ENCODE data around the gene DNAAF8. TPM values are rescaled to one million over a fixed set of nuclear protein-coding genes. Genes with fewer than 3 reads are reported as not detected.

The DNAAF8 gene
- polyA plus RNA-seq, 1 of the 3 experiments (the other 2 are of a cell fraction) = 3.1 TPM

DNA sequence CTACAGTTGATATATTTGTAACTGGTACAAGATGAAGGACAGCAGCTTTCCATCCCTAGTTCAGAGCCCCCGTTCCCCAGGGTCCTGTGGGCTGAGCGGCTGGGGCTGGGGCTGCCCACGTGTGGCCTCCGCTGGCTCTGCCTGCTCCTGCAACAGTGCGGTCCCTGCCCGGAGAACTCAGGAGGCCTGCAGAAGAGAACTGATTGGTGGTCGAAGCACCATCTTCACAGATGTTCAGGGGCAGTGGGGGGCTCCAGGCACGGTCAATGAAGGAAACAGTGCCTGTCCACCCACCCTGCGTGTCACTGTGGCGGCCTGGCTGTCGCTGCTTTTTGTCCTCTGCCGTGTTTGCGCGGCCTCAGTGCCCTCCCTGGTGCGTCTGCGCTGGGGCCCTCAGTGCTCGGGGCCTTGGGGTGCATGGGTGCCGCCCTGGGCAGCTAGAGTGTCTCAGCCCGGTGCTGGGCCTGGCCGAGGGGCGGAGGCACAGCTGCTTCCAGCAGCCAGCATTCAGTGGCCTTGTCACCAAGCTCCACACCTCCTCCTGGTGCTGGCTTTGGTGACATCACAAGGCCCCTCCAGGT, 45.2 kb upstream of the DNAAF8 start:
- peaks cover 0 to 31% of the 10 kb centered on the region in 2 experiments for H3K36me3 ChIP-seq (replicated peaks in 1 of 2; ENCODE audit: control insufficient read depth in 1 of 2, insufficient read depth in 2 of 2, low read length in 1 of 2)
- CTCF ChIA-PET = no interaction called here
- POLR2A ChIA-PET = no interaction called here
- H3K27ac ChIP-seq (ENCODE audit: low read depth in 2 of 2, low read length in 1 of 2) = no peak overlapping the region
- no peaks in the 10 kb centered on the region for H3K9me2 ChIP-seq
- peaks cover 0 to 12% of the 10 kb centered on the region in 2 experiments; a peak in 1 of 4 replicates for H3K4me1 ChIP-seq (ENCODE audit: control insufficient read depth in 1 of 2, insufficient read depth in 2 of 2, low read depth in 1 of 2, low read length in 1 of 2)
- H3K79me2 ChIP-seq (ENCODE audit: insufficient read depth) = peaks cover 5% of the 10 kb centered on the region; the same call in 1 of the 2 replicates
- no peaks in the 10 kb centered on the region for H3K9me3 ChIP-seq
- H2AFZ ChIP-seq (ENCODE audit: low read depth) = no peak overlapping the region
- DNase-seq = no peak
- no peak overlapping the region for H3K4me3 ChIP-seq (ENCODE audit: low read depth in 2 of 2, low read length in 1 of 2)
- no peaks in the 10 kb centered on the region for H4K20me1 ChIP-seq (ENCODE audit: insufficient read depth)
- no peak overlapping the region for H3K4me2 ChIP-seq
- 80% methylated on average over 2 of the region's 21 CpGs for WGBS (ENCODE audit: low lambda C conversion rate)
- no peaks in the 10 kb centered on the region for H3K27me3 ChIP-seq (ENCODE audit: insufficient read depth)
- H3K9ac ChIP-seq = no peak overlapping the region
- TF ChIP-seq YY1 (IDR thresholded peaks at IDR 0.05; ENCODE audit: low read depth) (no peak), NRF1 (IDR thresholded peaks at IDR 0.05; ENCODE audit: low read depth, low read length) (no peak), ELF1 (IDR thresholded peaks at IDR 0.05) (no peak), GATA2 (CRISPR knock-in tag; IDR thresholded peaks at IDR 0.05) (no peak), POLR2AphosphoS5 (IDR thresholded peaks at IDR 0.05; ENCODE audit: low read depth, low read length) (no peak), MEF2A (IDR thresholded peaks at IDR 0.05; ENCODE audit: borderline replicate concordance, low read depth) (no peak)
- TF ChIP-seq, protein P1, sequence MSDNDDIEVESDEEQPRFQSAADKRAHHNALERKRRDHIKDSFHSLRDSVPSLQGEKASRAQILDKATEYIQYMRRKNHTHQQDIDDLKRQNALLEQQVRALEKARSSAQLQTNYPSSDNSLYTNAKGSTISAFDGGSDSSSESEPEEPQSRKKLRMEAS (IDR thresholded peaks at IDR 0.05; ENCODE audit: low read depth) = no peak
- H3F3A ChIP-seq (replicated peaks; ENCODE audit: insufficient read depth) = peaks cover 3% of the 10 kb centered on the region

DNA sequence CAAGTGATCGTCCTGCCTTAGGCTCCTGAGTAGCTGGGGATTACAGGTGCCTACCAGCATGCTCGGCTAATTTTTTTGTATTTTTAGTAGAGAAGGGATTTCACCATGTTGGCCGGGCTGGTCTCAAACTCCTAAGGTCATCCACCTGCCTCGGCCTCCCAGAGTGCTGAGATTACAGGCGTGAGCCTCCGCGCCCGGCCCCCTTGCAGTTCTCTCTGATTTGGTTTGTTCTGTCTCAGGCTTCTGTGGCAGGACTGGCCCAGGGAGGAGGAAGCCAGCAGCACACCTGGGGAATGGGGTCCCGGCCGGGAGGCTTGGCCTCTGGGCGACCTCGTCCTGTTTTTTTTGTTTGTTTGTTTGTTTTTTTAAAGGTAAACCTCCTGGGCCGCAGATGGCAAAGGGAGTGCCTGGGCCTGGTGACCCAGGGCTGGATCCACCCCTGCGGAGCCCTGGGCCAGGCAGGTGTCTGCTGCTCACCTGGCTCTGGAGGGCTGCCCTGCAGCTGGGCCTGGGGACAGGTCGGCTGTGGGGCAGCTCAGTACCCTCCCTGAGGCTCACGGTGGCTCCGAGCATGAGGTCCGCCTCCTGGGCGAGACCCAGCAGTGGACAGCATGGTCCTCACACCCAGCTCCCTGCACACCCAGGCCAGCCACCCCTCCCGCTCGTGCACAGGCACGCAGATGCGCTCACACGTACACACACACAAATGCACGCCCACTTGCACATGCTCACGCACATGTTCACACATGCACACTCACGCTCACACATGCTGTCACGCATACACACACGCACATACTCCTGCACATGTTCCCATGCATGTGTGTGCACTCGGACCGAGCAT, 44.3 kb upstream of the DNAAF8 start:
- Histone ChIP-seq H2AFZ (ENCODE audit: low read depth) (no peak overlapping the region), H3K27ac (ENCODE audit: low read depth in 2 of 2, low read length in 1 of 2) (no peak overlapping the region), H3K9me3 (no peaks in the 10 kb centered on the region), H3K9ac (no peak overlapping the region), H3K4me1 (ENCODE audit: control insufficient read depth in 1 of 2, insufficient read depth in 2 of 2, low read depth in 1 of 2, low read length in 1 of 2) (peaks cover 0 to 20% of the 10 kb centered on the region in 2 experiments; a peak in 1 of 4 replicates), H3K79me2 (ENCODE audit: insufficient read depth) (peaks cover 11% of the 10 kb centered on the region; the same call in 1 of the 2 replicates), H3K36me3 (replicated peaks in 1 of 2; ENCODE audit: control insufficient read depth in 1 of 2, insufficient read depth in 2 of 2, low read length in 1 of 2) (peaks cover 0 to 26% of the 10 kb centered on the region in 2 experiments), H3K9me2 (no peaks in the 10 kb centered on the region), H3K27me3 (ENCODE audit: insufficient read depth) (no peaks in the 10 kb centered on the region), H4K20me1 (ENCODE audit: insufficient read depth) (no peaks in the 10 kb centered on the region), H3K4me2 (no peak overlapping the region), H3F3A (replicated peaks; ENCODE audit: insufficient read depth) (peaks cover 3% of the 10 kb centered on the region), H3K4me3 (ENCODE audit: low read depth in 2 of 2, low read length in 1 of 2) (no peak overlapping the region)
- TF ChIP-seq RAD21 (IDR thresholded peaks at IDR 0.05; ENCODE audit: low read length) (no peak), JUND (IDR thresholded peaks at IDR 0.05) (no peak), RXRA (IDR thresholded peaks at IDR 0.05; ENCODE audit: borderline replicate concordance, low read depth) (no peak), FOXJ3 (CRISPR knock-in tag; IDR thresholded peaks at IDR 0.05) (no peak), EZH2phosphoT487 (IDR thresholded peaks at IDR 0.05; ENCODE audit: borderline replicate concordance, low read depth) (no peak), CHD2 (IDR thresholded peaks at IDR 0.05; ENCODE audit: low read length, partially characterized antibody) (no peak)
- DNase-seq = peak; percentile 4
- ChIA-PET POLR2A (no interaction called here), CTCF (no interaction called here)
- WGBS (ENCODE audit: low lambda C conversion rate) = 94% methylated on average over 25 of the region's 31 CpGs

Measured in SK-N-SH (cell line).